NAMALWA (cell line): ENCODE data around the gene METTL17.

ENCODE experiments used
- DNase-seq: peaks from one replicate; pipeline ENCODE4 v3.0.0-alpha.2; 2015; ENCODE audit warnings: low spot score

Gene METTL17

GRCh38 chr14:21043387-21043973, 53.7 kb downstream of the METTL17 start:
- no peak for DNase-seq

GRCh38 chr14:21043974-21044618, 54.3 kb downstream of the METTL17 start:
- DNase-seq: no peak
